LHCN-M2 (cell line): ENCODE measurements around the gene EMID1. TPM values are rescaled to one million over a fixed set of nuclear protein-coding genes. Genes with fewer than 3 reads are reported as not detected.
"Not testable (repeated sequence)": the region's sequence is repeated elsewhere in the genome, so short reads cannot be mapped to it uniquely, and the experiment has no call there.

ENCODE experiments used
- DNase-seq: peaks from one replicate; pipeline ENCODE4 v3.0.0-alpha.2; 2012; ENCODE audit warnings: low read depth
- total RNA-seq: library from RNA; depleted of rRNA; stranded (reverse); fragments of >200 nt; gene quantifications from 2 replicates; pipeline ENCODE4 v1.2.3, GENCODE V29; 2014

The EMID1 gene
- total RNA-seq, 1 experiment from 2014 or later = 0.29 TPM

- DNase-seq = no peak
Measured at GRCh38 chr22:29211066-29211465, 5.4 kb downstream of the EMID1 start.

- no peak for DNase-seq
Measured at GRCh38 chr22:29211466-29211865, 5.8 kb downstream of the EMID1 start.

- DNase-seq = no peak
Measured at GRCh38 chr22:29212743-29213142, 7.0 kb downstream of the EMID1 start.

GRCh38 chr22:29213493-29213892 lies 7.8 kb downstream of the EMID1 start:
- no peak for DNase-seq

GRCh38 chr22:29214232-29214631 lies 8.5 kb downstream of the EMID1 start:
- DNase-seq = no peak

GRCh38 chr22:29215012-29215860 lies 9.5 kb downstream of the EMID1 start:
- no peak for DNase-seq

- DNase-seq = no peak
Measured at GRCh38 chr22:29216011-29216872, 10.5 kb downstream of the EMID1 start.

GRCh38 chr22:29216873-29217666 lies 11.4 kb downstream of the EMID1 start:
- no peak for DNase-seq

GRCh38 chr22:29217827-29218757 lies 12.4 kb downstream of the EMID1 start:
- no peak for DNase-seq

GRCh38 chr22:29218758-29219408 lies 13.2 kb downstream of the EMID1 start:
- DNase-seq = no peak

GRCh38 chr22:29219409-29219782 lies 13.7 kb downstream of the EMID1 start:
- DNase-seq = not testable (repeated sequence)

GRCh38 chr22:29219881-29220670 lies 14.4 kb downstream of the EMID1 start:
- no peak for DNase-seq

GRCh38 chr22:29224121-29224858 lies 18.6 kb downstream of the EMID1 start:
- DNase-seq = no peak

- DNase-seq = no peak
Measured at GRCh38 chr22:29224859-29225410, 19.2 kb downstream of the EMID1 start.

GRCh38 chr22:29225422-29226090 lies 19.9 kb downstream of the EMID1 start:
- DNase-seq = peak; percentile 88

- no peak for DNase-seq
Measured at GRCh38 chr22:29226351-29226981, 20.8 kb downstream of the EMID1 start.
